ENCODE measurements around the gene ZSCAN31. TPM values are rescaled to one million over a fixed set of nuclear protein-coding genes. Genes with fewer than 3 reads are reported as not detected.
"Not testable (repeated sequence)": the region's sequence is repeated elsewhere in the genome, so short reads cannot be mapped to it uniquely, and the experiment has no call there.

The ZSCAN31 gene
- total RNA-seq, result 1.0 and 1.2 TPM in 2 replicates

GRCh38 chr6:28335564-28336283 lies at the start of gene ZSCAN31:
TSS of gene ZSCAN31 (minus strand) at chr6:28336148. CDS start at chr6:28329683, 6,465 bp downstream.
- H3K4me3 Mint-ChIP-seq, result no peak within 1 kb of the TSS
- no peak within 1 kb of the TSS for H3K27ac Mint-ChIP-seq
- peak; percentile 56 for DNase-seq (ENCODE audit: low spot score)
- no peaks in the 10 kb centered on the region for H3K4me1 Mint-ChIP-seq (ENCODE audit: low read depth)
- no peaks in the 10 kb centered on the region for H3K36me3 Mint-ChIP-seq (ENCODE audit: low read depth)
- peaks cover 7% of the 10 kb centered on the region for H3K27me3 Mint-ChIP-seq (ENCODE audit: insufficient read depth)
- peaks cover 14% of the 10 kb centered on the region for H3K9me3 Mint-ChIP-seq
- intact Hi-C loops (cut with micrococcal nuclease), result loop anchor here (1.0 to 5.0 kb wide), 6 partner anchors 14 to 498 kb away; partner anchors contain the start of genes PGBD1, ZKSCAN3 and ZSCAN26

DNA sequence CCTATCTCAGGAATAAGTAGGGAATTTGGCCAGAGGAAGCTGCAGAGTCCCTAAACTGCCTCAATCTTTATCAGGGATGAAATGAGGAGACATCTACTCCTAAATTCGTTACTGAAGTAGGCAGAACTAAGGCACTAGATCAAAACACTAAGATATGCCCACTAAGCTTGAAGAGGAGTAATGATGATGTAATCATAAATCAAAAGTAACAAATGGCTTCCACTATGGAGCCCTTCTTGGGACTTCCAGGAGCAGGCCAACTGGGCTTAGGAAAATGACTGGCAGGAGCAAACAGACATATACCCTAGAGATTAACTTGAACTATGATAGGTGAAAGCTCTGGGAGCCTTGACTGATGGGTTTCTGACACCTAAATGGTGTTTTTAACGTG lies 48.2 kb upstream of the ZSCAN31 start:
- Mint-ChIP-seq H3K27me3 (ENCODE audit: insufficient read depth) (no peaks in the 10 kb centered on the region), H3K4me1 (ENCODE audit: low read depth) (peaks cover 35% of the 10 kb centered on the region), H3K9me3 (peaks cover 4% of the 10 kb centered on the region), H3K27ac (no peak overlapping the region), H3K36me3 (ENCODE audit: low read depth) (peaks cover 79% of the 10 kb centered on the region), H3K4me3 (no peak overlapping the region)
- DNase-seq (ENCODE audit: low spot score), result no peak
- intact Hi-C loops (cut with micrococcal nuclease), result no loop called here

- Mint-ChIP-seq H3K4me3 (peak overlapping the region; percentile 74), H3K27ac (no peak overlapping the region), H3K4me1 (ENCODE audit: low read depth) (peaks cover 33% of the 10 kb centered on the region), H3K27me3 (ENCODE audit: insufficient read depth) (no peaks in the 10 kb centered on the region), H3K9me3 (peaks cover 4% of the 10 kb centered on the region), H3K36me3 (ENCODE audit: low read depth) (peaks cover 74% of the 10 kb centered on the region)
- intact Hi-C loops (cut with micrococcal nuclease), result no loop called here
- DNase-seq (ENCODE audit: low spot score), result no peak
Measured at GRCh38 chr6:28383235-28384142, 47.5 kb upstream of the ZSCAN31 start.

DNA sequence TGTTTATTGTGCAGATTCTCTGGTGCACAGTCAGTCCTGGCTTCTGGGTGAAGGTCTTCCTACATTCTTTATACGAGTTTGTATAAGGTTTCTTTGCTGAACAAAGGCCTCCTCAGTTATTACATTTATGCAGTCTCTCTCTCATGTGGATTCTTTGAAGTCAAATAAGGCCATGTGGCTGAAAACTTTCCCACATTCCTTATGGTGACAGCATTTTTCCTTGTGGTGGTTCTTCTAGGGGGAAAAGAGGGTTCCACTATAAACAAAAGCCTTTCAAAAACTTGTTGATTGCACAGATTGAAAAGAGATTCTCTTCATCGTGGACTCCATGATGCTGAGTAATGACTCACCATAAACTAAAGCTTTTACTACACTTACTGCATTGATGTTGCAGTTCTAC lies 44.4 kb upstream of the ZSCAN31 start:
- H3K27ac Mint-ChIP-seq, result no peak overlapping the region
- peaks cover 29% of the 10 kb centered on the region for H3K4me1 Mint-ChIP-seq (ENCODE audit: low read depth)
- H3K27me3 Mint-ChIP-seq (ENCODE audit: insufficient read depth), result no peaks in the 10 kb centered on the region
- intact Hi-C loops (cut with micrococcal nuclease), result no loop called here
- H3K9me3 Mint-ChIP-seq, result peaks cover 4% of the 10 kb centered on the region
- H3K4me3 Mint-ChIP-seq, result no peak overlapping the region
- peaks cover 58% of the 10 kb centered on the region for H3K36me3 Mint-ChIP-seq (ENCODE audit: low read depth)
- DNase-seq (ENCODE audit: low spot score), result no peak

- Mint-ChIP-seq H3K4me1 (ENCODE audit: low read depth) (peaks cover 17% of the 10 kb centered on the region), H3K27me3 (ENCODE audit: insufficient read depth) (no peaks in the 10 kb centered on the region), H3K27ac (no peak overlapping the region), H3K4me3 (no peak overlapping the region), H3K36me3 (ENCODE audit: low read depth) (peaks cover 45% of the 10 kb centered on the region), H3K9me3 (peaks cover 4% of the 10 kb centered on the region)
- intact Hi-C loops (cut with micrococcal nuclease), result no loop called here
- no peak for DNase-seq (ENCODE audit: low spot score)
Measured at GRCh38 chr6:28378644-28379043, 42.7 kb upstream of the ZSCAN31 start.

DNA sequence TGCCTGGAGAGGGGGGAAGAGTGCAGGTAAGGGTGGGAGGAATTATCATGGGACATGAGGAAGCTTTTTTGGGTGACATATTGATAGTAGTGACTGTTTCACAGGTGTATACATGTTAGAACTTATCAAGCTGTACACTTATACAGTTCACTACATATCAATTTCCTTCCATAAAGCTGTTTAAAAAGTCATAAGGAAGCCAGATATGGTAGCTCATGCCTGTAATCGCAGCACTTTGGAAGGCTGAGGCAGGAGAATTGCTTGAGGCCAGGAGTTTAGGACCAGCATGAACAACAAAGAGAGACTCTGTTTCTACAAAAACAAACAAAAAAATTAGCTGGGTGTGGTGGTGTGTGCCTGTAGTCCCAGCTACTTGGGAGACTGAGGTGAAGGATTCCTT lies 41.9 kb upstream of the ZSCAN31 start:
- peaks cover 9% of the 10 kb centered on the region for H3K4me1 Mint-ChIP-seq (ENCODE audit: low read depth)
- H3K27ac Mint-ChIP-seq, result no peak overlapping the region
- no peaks in the 10 kb centered on the region for H3K27me3 Mint-ChIP-seq (ENCODE audit: insufficient read depth)
- H3K4me3 Mint-ChIP-seq, result no peak overlapping the region
- DNase-seq (ENCODE audit: low spot score), result no peak
- peaks cover 37% of the 10 kb centered on the region for H3K36me3 Mint-ChIP-seq (ENCODE audit: low read depth)
- intact Hi-C loops (cut with micrococcal nuclease), result no loop called here
- H3K9me3 Mint-ChIP-seq, result peaks cover 4% of the 10 kb centered on the region

DNA sequence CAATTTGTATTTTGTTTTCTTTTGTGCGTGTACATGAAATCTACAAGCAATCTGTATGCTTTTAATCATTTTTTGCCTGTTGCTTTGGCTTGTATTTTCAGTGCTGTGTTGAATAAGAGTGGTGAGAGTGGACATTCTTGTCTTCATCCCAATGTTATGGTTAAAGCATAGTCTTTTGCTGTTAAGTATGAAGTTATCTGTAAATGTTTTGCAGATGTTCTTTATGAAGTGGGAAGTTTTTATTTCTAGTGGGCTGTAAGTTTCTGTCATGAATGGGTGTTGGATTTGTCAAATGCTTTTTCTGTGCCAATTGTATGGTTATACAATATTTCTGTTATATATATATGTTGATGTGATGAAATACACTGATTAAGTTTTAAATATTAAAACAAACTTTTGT lies 38.0 kb upstream of the ZSCAN31 start:
- DNase-seq (ENCODE audit: low spot score), result no peak
- no peaks in the 10 kb centered on the region for H3K27me3 Mint-ChIP-seq (ENCODE audit: insufficient read depth)
- no peak overlapping the region for H3K4me3 Mint-ChIP-seq
- H3K36me3 Mint-ChIP-seq (ENCODE audit: low read depth), result peaks cover 6% of the 10 kb centered on the region
- H3K27ac Mint-ChIP-seq, result no peak overlapping the region
- H3K4me1 Mint-ChIP-seq (ENCODE audit: low read depth), result no peaks in the 10 kb centered on the region
- no peaks in the 10 kb centered on the region for H3K9me3 Mint-ChIP-seq
- intact Hi-C loops (cut with micrococcal nuclease), result no loop called here

DNA sequence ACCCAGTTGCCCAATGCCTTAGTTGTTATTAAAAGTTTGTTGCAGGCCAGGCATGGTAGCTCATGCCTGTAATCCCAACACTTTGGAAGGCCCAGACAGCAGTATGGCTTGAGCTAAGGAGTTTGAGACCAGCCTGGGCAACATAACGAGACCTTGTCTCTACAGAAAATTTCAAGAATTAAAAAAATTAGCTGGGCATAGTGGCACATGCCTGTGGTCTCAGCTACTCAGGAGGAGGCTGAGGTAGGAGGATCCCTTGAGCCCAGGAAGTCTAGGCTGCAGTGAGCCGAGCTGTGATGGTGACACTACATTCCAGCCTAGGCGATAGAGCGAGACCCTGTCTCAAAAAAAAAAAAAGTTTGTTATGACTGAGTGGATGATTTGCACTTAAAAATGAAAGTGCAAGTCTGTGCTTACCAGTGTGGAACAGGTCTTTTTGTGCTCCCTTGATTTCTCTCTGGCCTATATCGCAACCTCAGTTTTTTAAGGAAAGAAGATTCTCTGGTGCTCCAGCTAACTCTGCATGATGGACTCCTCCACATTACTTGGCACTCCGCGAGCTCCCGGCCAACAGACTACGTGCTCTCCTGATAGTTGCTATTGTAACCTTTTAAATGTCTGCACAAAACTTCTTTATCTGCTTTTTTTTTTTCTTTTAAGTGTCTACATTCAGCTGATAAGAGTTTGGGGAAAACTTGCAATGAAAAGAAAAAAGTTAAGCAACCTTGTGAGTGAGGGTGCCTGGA lies 35.9 kb upstream of the ZSCAN31 start:
- Mint-ChIP-seq H3K36me3 (ENCODE audit: low read depth) (peaks cover 7% of the 10 kb centered on the region), H3K4me1 (ENCODE audit: low read depth) (no peaks in the 10 kb centered on the region), H3K27me3 (ENCODE audit: insufficient read depth) (no peaks in the 10 kb centered on the region), H3K27ac (no peak overlapping the region), H3K4me3 (no peak overlapping the region), H3K9me3 (no peaks in the 10 kb centered on the region)
- no peak for DNase-seq (ENCODE audit: low spot score)
- intact Hi-C loops (cut with micrococcal nuclease), result no loop called here

- Mint-ChIP-seq H3K27me3 (ENCODE audit: insufficient read depth) (no peaks in the 10 kb centered on the region), H3K4me3 (no peak overlapping the region), H3K27ac (no peak overlapping the region), H3K4me1 (ENCODE audit: low read depth) (no peaks in the 10 kb centered on the region), H3K36me3 (ENCODE audit: low read depth) (peaks cover 7% of the 10 kb centered on the region), H3K9me3 (no peaks in the 10 kb centered on the region)
- no peak for DNase-seq (ENCODE audit: low spot score)
- intact Hi-C loops (cut with micrococcal nuclease), result no loop called here
Measured at GRCh38 chr6:28371280-28371679, 35.3 kb upstream of the ZSCAN31 start.

DNA sequence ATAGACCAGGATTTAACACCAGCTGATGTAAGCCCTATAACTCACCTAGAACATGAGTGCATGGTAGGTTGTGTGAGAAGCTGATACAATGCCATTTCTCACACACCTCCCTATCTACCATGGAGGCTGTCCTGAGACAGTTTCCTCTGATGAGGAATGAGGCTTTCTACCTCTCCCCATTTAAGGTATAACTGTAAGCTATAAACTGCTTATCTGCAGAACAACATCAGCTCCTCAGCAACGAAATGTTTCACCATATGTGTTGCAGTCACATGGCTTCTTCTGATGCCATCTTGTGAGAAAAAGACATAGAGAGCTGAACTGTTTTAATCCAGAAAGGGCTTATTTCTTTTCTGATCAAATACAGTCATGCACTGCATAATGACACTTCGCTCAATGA lies 34.5 kb upstream of the ZSCAN31 start:
- no peak for DNase-seq (ENCODE audit: low spot score)
- intact Hi-C loops (cut with micrococcal nuclease), result no loop called here
- Mint-ChIP-seq H3K4me1 (ENCODE audit: low read depth) (no peaks in the 10 kb centered on the region), H3K36me3 (ENCODE audit: low read depth) (peaks cover 13% of the 10 kb centered on the region), H3K9me3 (no peaks in the 10 kb centered on the region), H3K4me3 (no peak overlapping the region), H3K27ac (no peak overlapping the region), H3K27me3 (ENCODE audit: insufficient read depth) (no peaks in the 10 kb centered on the region)

- no peaks in the 10 kb centered on the region for H3K27me3 Mint-ChIP-seq (ENCODE audit: insufficient read depth)
- H3K9me3 Mint-ChIP-seq, result no peaks in the 10 kb centered on the region
- no peak overlapping the region for H3K4me3 Mint-ChIP-seq
- H3K36me3 Mint-ChIP-seq (ENCODE audit: low read depth), result peaks cover 19% of the 10 kb centered on the region
- H3K27ac Mint-ChIP-seq, result no peak overlapping the region
- no peaks in the 10 kb centered on the region for H3K4me1 Mint-ChIP-seq (ENCODE audit: low read depth)
- no peak for DNase-seq (ENCODE audit: low spot score)
- intact Hi-C loops (cut with micrococcal nuclease), result no loop called here
Measured at GRCh38 chr6:28369463-28369862, 33.5 kb upstream of the ZSCAN31 start.

DNA sequence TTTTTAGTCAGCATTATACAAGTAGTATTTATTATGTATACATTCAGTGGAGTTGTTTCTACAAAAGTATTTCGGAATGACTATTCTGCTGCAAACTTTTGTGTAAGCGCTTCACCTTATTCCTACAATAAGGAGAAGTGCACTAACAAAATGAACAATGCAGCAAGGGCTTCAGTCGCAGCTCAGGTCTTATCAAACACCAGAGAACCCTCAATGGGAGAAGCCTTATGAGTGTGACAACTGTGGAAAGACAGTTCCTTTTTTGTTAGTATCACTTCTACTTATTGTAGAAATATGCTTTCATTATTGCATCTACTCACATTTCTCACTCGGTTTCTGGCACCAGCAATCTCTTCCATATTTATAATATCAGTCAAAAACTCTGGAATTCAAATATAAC lies 32.6 kb upstream of the ZSCAN31 start:
- no peak for DNase-seq (ENCODE audit: low spot score)
- Mint-ChIP-seq H3K4me1 (ENCODE audit: low read depth) (no peaks in the 10 kb centered on the region), H3K4me3 (no peak overlapping the region), H3K27me3 (ENCODE audit: insufficient read depth) (no peaks in the 10 kb centered on the region), H3K27ac (no peak overlapping the region), H3K36me3 (ENCODE audit: low read depth) (peaks cover 19% of the 10 kb centered on the region), H3K9me3 (no peaks in the 10 kb centered on the region)
- intact Hi-C loops (cut with micrococcal nuclease), result no loop called here

DNA sequence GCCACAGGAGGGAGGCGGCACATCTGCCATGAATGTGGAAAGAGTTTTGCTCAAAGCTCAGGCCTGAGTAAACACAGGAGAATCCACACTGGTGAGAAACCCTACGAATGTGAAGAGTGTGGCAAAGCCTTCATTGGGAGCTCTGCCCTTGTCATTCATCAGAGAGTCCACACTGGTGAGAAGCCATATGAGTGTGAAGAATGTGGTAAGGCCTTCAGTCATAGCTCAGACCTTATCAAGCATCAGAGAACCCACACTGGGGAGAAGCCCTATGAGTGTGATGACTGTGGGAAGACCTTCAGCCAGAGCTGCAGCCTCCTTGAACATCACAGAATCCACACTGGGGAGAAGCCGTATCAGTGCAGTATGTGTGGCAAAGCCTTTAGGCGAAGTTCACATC lies 29.6 kb upstream of the ZSCAN31 start:
- H3K27me3 Mint-ChIP-seq (ENCODE audit: insufficient read depth); H3K9me3 Mint-ChIP-seq; intact Hi-C loops (cut with micrococcal nuclease); H3K27ac Mint-ChIP-seq; H3K4me1 Mint-ChIP-seq (ENCODE audit: low read depth); H3K4me3 Mint-ChIP-seq; DNase-seq (ENCODE audit: low spot score): not testable (repeated sequence)
- peaks cover 19% of the 10 kb centered on the region for H3K36me3 Mint-ChIP-seq (ENCODE audit: low read depth)
